HCT116 (cell line): ENCODE results near the gene RBBP8NL.
"Not testable (repeated sequence)": the region's sequence is repeated elsewhere in the genome, so short reads cannot be mapped to it uniquely, and the experiment has no call there.

ENCODE experiments used
- CBX3 ChIP-seq: IDR thresholded peaks from 2 replicates; pipeline ENCODE4 v1.6.1; 2012; ENCODE audit warnings: low read depth
- EZH2 ChIP-seq: fragments of 200-600 bp; sonication (generic); IDR thresholded peaks from 2 replicates; pipeline ENCODE4 v1.6.1; 2017; ENCODE audit warnings: antibody characterized with exemption, mixed run types
- EZH2phosphoT487 ChIP-seq: fragments of 200-600 bp; IDR thresholded peaks from 2 replicates; pipeline ENCODE4 v1.6.1; 2018; ENCODE audit warnings: antibody characterized with exemption, borderline replicate concordance
- JUND ChIP-seq: IDR thresholded peaks from 2 replicates; pipeline ENCODE4 v1.6.1; 2012
- MAX ChIP-seq: IDR thresholded peaks from 2 replicates; pipeline ENCODE4 v1.6.1; 2012
- POLR2A ChIP-seq: IDR thresholded peaks from 2 replicates; pipeline ENCODE4 v1.7.0; 2011; ENCODE audit warnings: borderline replicate concordance; ENCODE audit not compliant: insufficient read depth, insufficient read length; ENCODE audit errors: extremely low read depth
- POLR2AphosphoS5 ChIP-seq: IDR thresholded peaks from 2 replicates; pipeline ENCODE4 v1.6.1; 2011; ENCODE audit warnings: mild to moderate bottlenecking, low read depth, low read length, moderate library complexity
- RAD21 ChIP-seq: IDR thresholded peaks from 2 replicates; pipeline ENCODE4 v1.6.1; 2012; ENCODE audit warnings: low read depth, mild to moderate bottlenecking
- SIN3A ChIP-seq: IDR thresholded peaks from 2 replicates; pipeline ENCODE4 v1.6.1; 2012; ENCODE audit warnings: low read depth
- TCF7L2 ChIP-seq: IDR thresholded peaks from 2 replicates; pipeline ENCODE4 v1.7.0; 2011; ENCODE audit warnings: borderline replicate concordance, inconsistent platforms; ENCODE audit not compliant: insufficient read depth, insufficient read length; ENCODE audit errors: extremely low read depth
- YY1 ChIP-seq: IDR thresholded peaks from 2 replicates; pipeline ENCODE4 v1.6.1; 2011; ENCODE audit warnings: low read length, low read depth, moderate library complexity, mild to moderate bottlenecking; ENCODE audit not compliant: insufficient replicate concordance; ENCODE audit errors: extremely low read depth
- ZFX ChIP-seq: fragments of 450-650 bp; IDR thresholded peaks from 2 replicates; pipeline ENCODE4 v1.6.1; 2017
- TF ChIP-seq, protein P1 (sequence below), 3 experiments: fragments of 200-600 bp in 1 of 3; sonication (generic) in 1 of 3; IDR thresholded peaks in 2 of 3; conservative IDR thresholded peaks in 1 of 3; 2 replicates each; pipeline ENCODE4 v1.5.1; 2012 to 2017; ENCODE audit warnings: low read depth in 2 of 3, low read length in 2 of 3, antibody characterized with exemption in 1 of 3, borderline replicate concordance in 1 of 3, control low read depth in 1 of 3, mild to moderate bottlenecking in 1 of 3, mixed read lengths in 1 of 3, mixed run types in 1 of 3, moderate library complexity in 1 of 3; ENCODE audit not compliant: insufficient read depth in 1 of 3

- TF ChIP-seq, protein P1, sequence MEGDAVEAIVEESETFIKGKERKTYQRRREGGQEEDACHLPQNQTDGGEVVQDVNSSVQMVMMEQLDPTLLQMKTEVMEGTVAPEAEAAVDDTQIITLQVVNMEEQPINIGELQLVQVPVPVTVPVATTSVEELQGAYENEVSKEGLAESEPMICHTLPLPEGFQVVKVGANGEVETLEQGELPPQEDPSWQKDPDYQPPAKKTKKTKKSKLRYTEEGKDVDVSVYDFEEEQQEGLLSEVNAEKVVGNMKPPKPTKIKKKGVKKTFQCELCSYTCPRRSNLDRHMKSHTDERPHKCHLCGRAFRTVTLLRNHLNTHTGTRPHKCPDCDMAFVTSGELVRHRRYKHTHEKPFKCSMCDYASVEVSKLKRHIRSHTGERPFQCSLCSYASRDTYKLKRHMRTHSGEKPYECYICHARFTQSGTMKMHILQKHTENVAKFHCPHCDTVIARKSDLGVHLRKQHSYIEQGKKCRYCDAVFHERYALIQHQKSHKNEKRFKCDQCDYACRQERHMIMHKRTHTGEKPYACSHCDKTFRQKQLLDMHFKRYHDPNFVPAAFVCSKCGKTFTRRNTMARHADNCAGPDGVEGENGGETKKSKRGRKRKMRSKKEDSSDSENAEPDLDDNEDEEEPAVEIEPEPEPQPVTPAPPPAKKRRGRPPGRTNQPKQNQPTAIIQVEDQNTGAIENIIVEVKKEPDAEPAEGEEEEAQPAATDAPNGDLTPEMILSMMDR (IDR thresholded peaks at IDR 0.05 in 2 of 3, conservative IDR thresholded peaks at IDR 0.05 in 1 of 3; ENCODE audit: borderline replicate concordance in 1 of 3, insufficient read depth in 1 of 3, low read depth in 2 of 3, low read length in 2 of 3): not testable (repeated sequence)
- not testable (repeated sequence) for TF ChIP-seq ZFX, SIN3A, RAD21, POLR2AphosphoS5, YY1, POLR2A, EZH2phosphoT487, JUND, CBX3, EZH2, MAX, TCF7L2
Observed at GRCh38 chr20:62373631-62374179, 53.6 kb downstream of the RBBP8NL start.
